Activated CD8-positive, alpha-beta memory T cell treated with anti-CD3 and anti-CD28 coated beads, Interleukin-2, amount 50 U/mL, for 4 hours (primary cell): Measurements from ENCODE around the gene PHACTR2.
A peak's percentile ranks its signal among the peaks of the same experiment; 100 is the strongest.
"Not testable (repeated sequence)": the region's sequence is repeated elsewhere in the genome, so short reads cannot be mapped to it uniquely, and the experiment has no call there.

Experiments
- DNase-seq: peaks from one replicate; pipeline ENCODE4 v3.0.0-alpha.2; 2020

The PHACTR2 gene

GRCh38 chr6:143677891-143678791 is at the start of gene PHACTR2:
TSS of gene PHACTR2 (plus strand) at chr6:143677965. CDS start at chr6:143678164, 199 bp downstream.
- peak; percentile 53 for DNase-seq

- DNase-seq = no peak
These were observed 48.4 kb upstream of the PHACTR2 start for GRCh38 chr6:143629104-143630080.

- not testable (repeated sequence) for DNase-seq
These were observed 46.6 kb upstream of the PHACTR2 start for GRCh38 chr6:143631196-143631595.

- DNase-seq = no peak
These were observed 44.9 kb upstream of the PHACTR2 start for GRCh38 chr6:143632894-143633293.

GRCh38 chr6:143634486-143634885 is 43.3 kb upstream of the PHACTR2 start:
- no peak for DNase-seq

GRCh38 chr6:143637691-143638090 is 40.1 kb upstream of the PHACTR2 start:
- DNase-seq = no peak

- DNase-seq = no peak
These were observed 35.4 kb upstream of the PHACTR2 start for GRCh38 chr6:143642403-143642802.

GRCh38 chr6:143647191-143647590 is 30.6 kb upstream of the PHACTR2 start:
- no peak for DNase-seq

- DNase-seq = no peak
These were observed 30.0 kb upstream of the PHACTR2 start for GRCh38 chr6:143647732-143648131.

GRCh38 chr6:143649319-143649718 is 28.4 kb upstream of the PHACTR2 start:
- DNase-seq = not testable (repeated sequence)

- DNase-seq = not testable (repeated sequence)
These were observed 26.4 kb upstream of the PHACTR2 start for GRCh38 chr6:143651328-143651727.

- no peak for DNase-seq
These were observed 24.9 kb upstream of the PHACTR2 start for GRCh38 chr6:143652841-143653331.

- no peak for DNase-seq
These were observed 22.2 kb upstream of the PHACTR2 start for GRCh38 chr6:143655541-143655940.

GRCh38 chr6:143656026-143656425 is 21.7 kb upstream of the PHACTR2 start:
- DNase-seq = no peak

GRCh38 chr6:143657809-143658208 is 20.0 kb upstream of the PHACTR2 start:
- DNase-seq = no peak

- not testable (repeated sequence) for DNase-seq
These were observed 17.6 kb upstream of the PHACTR2 start for GRCh38 chr6:143660170-143660569.

- no peak for DNase-seq
These were observed 13.6 kb upstream of the PHACTR2 start for GRCh38 chr6:143664171-143664570.

GRCh38 chr6:143666007-143666406 is 11.8 kb upstream of the PHACTR2 start:
- DNase-seq = not testable (repeated sequence)

- DNase-seq = not testable (repeated sequence)
These were observed 8.3 kb upstream of the PHACTR2 start for GRCh38 chr6:143669483-143669882.

GRCh38 chr6:143673669-143674068 is 4.1 kb upstream of the PHACTR2 start:
- no peak for DNase-seq

GRCh38 chr6:143674483-143675381 is 3.0 kb upstream of the PHACTR2 start:
- DNase-seq = no peak

GRCh38 chr6:143675382-143675900 is 2.3 kb upstream of the PHACTR2 start:
- DNase-seq = no peak
